Brain microvascular endothelial cell (primary cell): ENCODE data around the gene IL33.

ENCODE experiments used
- DNase-seq: peaks from one replicate; pipeline ENCODE4 v3.0.0-alpha.2; 2020
- H3K27ac ChIP-seq: fragments of 250-450 bp; sonication (Bioruptor Pico); 2 replicates; pipeline ENCODE4 v1.5.1; 2020; ENCODE audit warnings: mild to moderate bottlenecking, moderate library complexity
- H3K27me3 ChIP-seq: fragments of 250-450 bp; sonication (Bioruptor Pico); replicated peaks from 2 replicates; pipeline ENCODE4 v1.5.1; 2020; ENCODE audit warnings: mild to moderate bottlenecking
- H3K36me3 ChIP-seq: fragments of 250-450 bp; sonication (Bioruptor Pico); replicated peaks from 2 replicates; pipeline ENCODE4 v1.5.1; 2020; ENCODE audit warnings: mild to moderate bottlenecking
- H3K4me3 ChIP-seq: 2 replicates; pipeline ENCODE4 v1.5.1; 2011; ENCODE audit warnings: low read depth, mild to moderate bottlenecking, control low read depth, low read length, moderate library complexity
- CTCF ChIP-seq: IDR thresholded peaks from 2 replicates; pipeline ENCODE4 v1.5.1; 2011; ENCODE audit warnings: low read depth, mild to moderate bottlenecking, moderate library complexity, low read length, control low read depth, inconsistent platforms; ENCODE audit errors: missing control alignments
- in situ Hi-C: cut with HindIII; loops from 2 replicates; pipeline ENCODE4 v1.10.0; 2017; ENCODE audit warnings: low sequenced_read_pairs, low pct_ligation_motif_present

The IL33 gene

DNA sequence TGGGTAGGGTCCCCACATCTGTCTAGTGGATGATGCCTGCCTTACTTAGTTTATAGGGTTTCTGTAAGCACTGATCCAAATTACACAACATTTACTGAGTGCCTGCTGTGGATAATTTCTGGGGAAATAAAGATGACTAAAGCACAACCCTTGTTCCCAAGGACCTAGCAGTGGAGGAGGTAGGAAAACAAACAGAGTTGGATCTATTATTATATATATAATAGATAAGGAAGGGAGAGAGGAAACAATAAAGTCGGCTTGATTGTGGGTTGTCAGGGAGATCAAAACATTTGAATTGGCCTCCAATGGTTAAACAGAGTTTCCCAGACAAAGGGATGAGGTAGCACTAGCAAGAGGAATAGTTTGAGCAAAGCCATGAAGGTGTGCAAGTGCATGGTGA is 14.0 kb downstream of the IL33 start:
- TF ChIP-seq CTCF = no peak
- no peak overlapping the region for H3K4me3 ChIP-seq
- no peaks in the 10 kb centered on the region for H3K36me3 ChIP-seq
- peak; percentile 49 for DNase-seq
- no peaks in the 10 kb centered on the region for H3K27me3 ChIP-seq
- in situ Hi-C loops = no loop called here
- H3K27ac ChIP-seq = no peak overlapping the region

- no peak overlapping the region for H3K27ac ChIP-seq
- in situ Hi-C loops = no loop called here
- TF ChIP-seq CTCF = no peak
- H3K36me3 ChIP-seq = no peaks in the 10 kb centered on the region
- H3K4me3 ChIP-seq = no peak overlapping the region
- no peaks in the 10 kb centered on the region for H3K27me3 ChIP-seq
- peak; percentile 35 for DNase-seq
Measured at GRCh38 chr9:6230037-6230780, 14.6 kb downstream of the IL33 start.

GRCh38 chr9:6232336-6232945 is 16.8 kb downstream of the IL33 start:
- no peak for TF ChIP-seq CTCF
- no peaks in the 10 kb centered on the region for H3K36me3 ChIP-seq
- H3K4me3 ChIP-seq = no peak overlapping the region
- no peak for DNase-seq
- in situ Hi-C loops = no loop called here
- no peak overlapping the region for H3K27ac ChIP-seq
- H3K27me3 ChIP-seq = no peaks in the 10 kb centered on the region

DNA sequence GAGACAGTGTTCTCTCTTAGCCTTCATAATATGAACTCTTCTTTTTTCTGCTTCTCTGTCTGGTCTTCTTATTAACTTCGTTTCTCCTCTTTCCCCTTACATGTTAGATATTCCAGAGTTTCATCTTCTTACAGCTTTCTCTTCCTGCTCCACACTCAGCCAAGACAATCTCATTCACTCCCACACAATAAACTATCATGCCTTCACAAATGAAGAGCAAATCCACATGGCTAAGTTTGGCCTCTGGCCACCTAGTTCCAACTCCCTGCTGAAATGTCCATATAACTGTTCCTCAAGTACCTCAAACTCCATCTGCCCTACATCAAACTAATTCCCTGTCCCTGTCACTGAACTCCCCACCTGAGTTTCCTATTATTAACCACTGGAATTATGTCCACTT is 18.4 kb downstream of the IL33 start:
- H3K27me3 ChIP-seq = no peaks in the 10 kb centered on the region
- H3K4me3 ChIP-seq = no peak overlapping the region
- no peak for TF ChIP-seq CTCF
- DNase-seq = no peak
- in situ Hi-C loops = no loop called here
- no peaks in the 10 kb centered on the region for H3K36me3 ChIP-seq
- no peak overlapping the region for H3K27ac ChIP-seq

DNA sequence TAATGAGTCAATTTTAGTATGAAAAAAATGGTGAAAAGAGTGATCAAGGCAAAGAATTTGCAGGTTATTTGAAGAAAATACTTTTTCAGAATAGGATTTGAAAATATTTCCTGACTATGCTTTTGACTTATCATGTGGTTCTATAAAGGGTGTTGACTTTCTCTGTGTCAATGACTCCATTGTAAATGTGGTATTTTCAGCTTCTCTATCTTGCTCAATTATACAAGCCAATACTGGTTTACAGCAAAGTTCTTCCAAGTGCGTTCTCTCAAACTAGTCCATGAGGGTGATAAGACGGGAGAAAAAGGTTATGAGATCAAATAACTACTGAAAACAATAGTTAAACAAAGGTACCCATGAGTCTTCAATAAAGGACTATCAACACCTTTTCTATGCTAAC is 21.7 kb downstream of the IL33 start:
- H3K36me3 ChIP-seq = no peaks in the 10 kb centered on the region

More for the DNA sequence above, 21.7 kb downstream of the IL33 start:
- H3K27me3 ChIP-seq = no peaks in the 10 kb centered on the region
- TF ChIP-seq CTCF = no peak
- in situ Hi-C loops = no loop called here
- no peak for DNase-seq
- no peak overlapping the region for H3K4me3 ChIP-seq
- H3K27ac ChIP-seq = no peak overlapping the region
